Measurements from ENCODE around the gene NKD1.

GRCh38 chr16:50679676-50680555, 131.7 kb downstream of the NKD1 start:
- TF ChIP-seq POLR2A (IDR thresholded peaks at IDR 0.05; ENCODE audit: borderline replicate concordance, extremely low read depth, insufficient read depth, insufficient read length) (no peak), RAD21 (IDR thresholded peaks at IDR 0.05; ENCODE audit: low read depth) (no peak), CTCF (IDR thresholded peaks at IDR 0.05 in 2 of 3, conservative IDR thresholded peaks at IDR 0.05 in 1 of 3; ENCODE audit: borderline replicate concordance in 1 of 3, insufficient read depth in 1 of 3, low read depth in 2 of 3, low read length in 2 of 3) (no peak), POLR2AphosphoS5 (IDR thresholded peaks at IDR 0.05; ENCODE audit: low read depth, low read length) (no peak), ZFX (IDR thresholded peaks at IDR 0.05) (no peak), REST (IDR thresholded peaks at IDR 0.05; ENCODE audit: low read depth) (no peak), CEBPB (IDR thresholded peaks at IDR 0.05; ENCODE audit: low read depth) (no peak), SIN3A (IDR thresholded peaks at IDR 0.05; ENCODE audit: low read depth) (no peak), EZH2phosphoT487 (IDR thresholded peaks at IDR 0.05; ENCODE audit: borderline replicate concordance) (no peak), EZH2 (IDR thresholded peaks at IDR 0.05) (no peak), YY1 (IDR thresholded peaks at IDR 0.05; ENCODE audit: extremely low read depth, insufficient replicate concordance, low read depth, low read length) (no peak), ZBTB33 (IDR thresholded peaks at IDR 0.05; ENCODE audit: extremely low read depth, insufficient replicate concordance, low read length) (no peak), CBX3 (IDR thresholded peaks at IDR 0.05; ENCODE audit: low read depth) (no peak), MAX (IDR thresholded peaks at IDR 0.05) (no peak)
